Right lobe of liver (tissue), 6 donors: ENCODE data around the gene OPN1SW. TPM values are rescaled to one million over a fixed set of nuclear protein-coding genes. Genes with fewer than 3 reads are reported as not detected.

Source experiments
- ATAC-seq, 4 donors: fragments of 200-7000 bp; cut with Tn5 transposase; one replicate each; pipeline ENCODE4 v1.9.1; 2020; ENCODE audit warnings: mild to moderate bottlenecking in 4 of 4, moderate library complexity in 4 of 4
- DNase-seq, 3 donors: peaks; one replicate each; pipeline ENCODE4 v3.0.0-alpha.2; 2020
- H3K27ac ChIP-seq, 3 donors: fragments of 200-600 bp; one replicate each; pipeline ENCODE4 v1.8.0; 2022
- H3K27me3 ChIP-seq, 2 donors: fragments of 200-600 bp; one replicate each; pipeline ENCODE4 v1.8.0; 2022
- H3K36me3 ChIP-seq, 4 donors: fragments of 200-600 bp; sonication (generic) in 1 of 4; one replicate each; pipeline versions ENCODE4 v1.5.1 to v1.8.0; 2017 to 2022; ENCODE audit warnings: control low read depth in 1 of 4
- H3K4me1 ChIP-seq, 4 donors: fragments of 200-600 bp; sonication (generic) in 1 of 4; one replicate each; pipeline versions ENCODE4 v1.5.1 to v1.8.0; 2017 to 2022; ENCODE audit warnings: control low read depth in 1 of 4
- H3K4me3 ChIP-seq, 3 donors: fragments of 200-600 bp; one replicate each; pipeline ENCODE4 v1.8.0; 2022
- H3K9me3 ChIP-seq, 4 donors: fragments of 200-600 bp; sonication (generic) in 1 of 4; one replicate each; pipeline versions ENCODE4 v1.5.1 to v1.8.0; 2017 to 2022; ENCODE audit warnings: control low read depth in 1 of 4
- CTCF ChIP-seq, 4 donors: fragments of 200-600 bp in 3 of 4; fragments of 450-650 bp in 1 of 4; IDR thresholded peaks; one replicate each; pipeline versions ENCODE4 v1.5.1 to v1.8.0; 2016 to 2022; ENCODE audit warnings: antibody characterized with exemption in 4 of 4, mild to moderate bottlenecking in 2 of 4
- POLR2A ChIP-seq: fragments of 450-650 bp; IDR thresholded peaks from one replicate; pipeline ENCODE4 v1.6.1; 2017; ENCODE audit warnings: antibody characterized with exemption, mild to moderate bottlenecking
- WGBS: methylation state at CpG from one replicate; pipeline ENCODE4 v1.1.6; 2018; ENCODE audit warnings: low coverage, low lambda C conversion rate; ENCODE audit not compliant: insufficient coverage; ENCODE audit errors: missing lambda C conversion rate; 5-methylcytosine and 5-hydroxymethylcytosine counted together
- intact Hi-C, 2 donors: fragments of 100-400 bp; cut with DNase I; formaldehyde crosslinking; loops; one replicate each; pipeline versions ENCODE4 v1.11.2 to v1.14.1; 2022
- small RNA-seq, 2 experiments: library from RNA; depleted of rRNA; stranded (forward); fragments of <200 nt; gene quantifications; one replicate each; pipeline ENCODE3, GENCODE V24; 2016
- total RNA-seq, 6 experiments: library from RNA; depleted of rRNA in 2 of 6; stranded (reverse); fragments of >200 nt in 2 of 6; fragmentation: NEBNext Ultra II Directional in 3 of 6; extraction: Animal tissue kit (Norgen Biotek cat#: 25700) in 3 of 6; gene quantifications; one replicate each; pipeline versions ENCODE4 v1.1.0 to v1.2.4, GENCODE V29; 2016 to 2023
- donor health status: DM: no; HTN: yes; CAD: no.
- donor health status: DM: no; HTN: no; CAD: no.
- donor health status: DM: no; HTN: no; CAD: no.
- donor health status: DM: no; HTN: yes; CAD: no.
- donor health status: DM: no; HTN: yes; CAD: no.

The OPN1SW gene
- total RNA-seq, 6 experiments from 2014 or later, result not detected

- Histone ChIP-seq H3K9me3 (no peaks in the 10 kb centered on the region), H3K4me3 (no peak overlapping the region), H3K27me3 (no peaks in the 10 kb centered on the region), H3K36me3 (no peaks in the 10 kb centered on the region), H3K27ac (no peak overlapping the region), H3K4me1 (no peaks in the 10 kb centered on the region)
- no peak for DNase-seq
- ATAC-seq, result no peak
- intact Hi-C loops, result no loop called here
- 92% methylated on average over 2 of the region's 2 CpGs for WGBS
- TF ChIP-seq CTCF (IDR thresholded peaks at IDR 0.05) (no peak), POLR2A (no peak)
These were observed 50.1 kb downstream of the OPN1SW start for GRCh38 chr7:128725531-128725930.

DNA sequence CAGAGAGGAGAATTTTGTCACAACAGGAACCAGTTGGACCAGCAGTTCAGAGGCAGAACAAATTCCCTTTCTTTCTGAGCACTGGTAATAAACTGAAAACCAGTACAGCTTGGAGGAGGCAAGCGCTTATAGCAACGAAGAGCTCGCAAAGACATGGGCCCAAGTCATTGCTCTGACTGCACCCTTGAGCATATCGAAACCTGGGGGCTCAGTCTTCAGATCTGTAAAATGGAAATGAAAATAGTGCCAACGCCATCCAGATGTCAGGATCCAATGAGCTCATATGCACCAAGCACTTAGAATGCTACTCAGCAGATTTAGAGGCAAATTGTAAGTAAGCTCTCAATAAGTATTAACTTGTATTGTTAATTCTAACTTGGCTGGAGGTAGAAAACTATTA is 50.9 kb downstream of the OPN1SW start:
- no peaks in the 10 kb centered on the region for H3K9me3 ChIP-seq
- TF ChIP-seq CTCF (IDR thresholded peaks at IDR 0.05), result no peak
- no peak for TF ChIP-seq POLR2A
- no peak for ATAC-seq
- no peak for DNase-seq
- WGBS, result 74% methylated on average over 5 of the region's 5 CpGs
- intact Hi-C loops, result no loop called here
- H3K4me1 ChIP-seq, result no peaks in the 10 kb centered on the region
- H3K4me3 ChIP-seq, result no peak overlapping the region
- H3K36me3 ChIP-seq, result no peaks in the 10 kb centered on the region
- H3K27me3 ChIP-seq, result no peaks in the 10 kb centered on the region
- no peak overlapping the region for H3K27ac ChIP-seq

Small RNA genes lying within 50 kb of the gene (small RNA-seq; reads per million reads assigned to genes)
- 0 reads per million in 2 experiments for gene RN7SL81P

Other genes starting within 250 kb of the OPN1SW start
- gene GARIN1A, start 103.5 kb downstream of the OPN1SW start, total RNA-seq, result 1 to 10 TPM in 1 of 6 experiments, under 1 TPM in 5; 0.06 to 1.3 (median 0.48) TPM
- 10 to 100 TPM; 25.4 to 48.3 (median 42.1) TPM for gene CALU, start 36.4 kb downstream of the OPN1SW start, total RNA-seq
- gene CCDC136, start 16.2 kb upstream of the OPN1SW start, total RNA-seq, result under 1 TPM in 4 of 6 experiments, not detected in 2; 0.16 to 0.70 (median 0.20) TPM
- gene FLNC, start 54.6 kb upstream of the OPN1SW start, total RNA-seq, result 1 to 10 TPM in 2 of 6 experiments, under 1 TPM in 4; 0.27 to 5.1 (median 0.74) TPM
- 10 to 100 TPM; 26.9 to 72.0 (median 38.9) TPM for gene ATP6V1F, start 87.1 kb upstream of the OPN1SW start, total RNA-seq
- gene KCP, start 134.9 kb upstream of the OPN1SW start, total RNA-seq, result under 1 TPM in 4 of 6 experiments, not detected in 2; 0.10 to 0.22 (median 0.12) TPM
- gene IRF5, start 162.1 kb upstream of the OPN1SW start, total RNA-seq, result 1 to 10 TPM; 4.6 to 8.9 (median 6.4) TPM